Heart left ventricle (tissue), 16 donors: ENCODE results near the gene KLHDC1. TPM values are rescaled to one million over a fixed set of nuclear protein-coding genes. Genes with fewer than 3 reads are reported as not detected.
A peak's percentile ranks its signal among the peaks of the same experiment; 100 is the strongest.

Experiments used
- ATAC-seq, 4 donors: fragments of 200-7000 bp; cut with Tn5 transposase; one replicate each; pipeline ENCODE4 v1.9.1; 2020 to 2022; ENCODE audit warnings: moderate library complexity in 4 of 4, mild to moderate bottlenecking in 3 of 4, moderate number of reproducible peaks in 1 of 4
- DNase-seq, 5 donors: peaks; one replicate each; pipeline ENCODE4 v3.0.0-alpha.2; 2020
- H3K27ac ChIP-seq, 12 donors: fragments of 200-600 bp; sonication (generic) in 4 of 12; one replicate each; pipeline versions ENCODE4 v1.5.0 to v1.8.0; 2016 to 2022; ENCODE audit warnings: mild to moderate bottlenecking in 2 of 12
- H3K27me3 ChIP-seq, 9 donors: fragments of 200-600 bp; sonication (generic) in 2 of 9; one replicate each; pipeline versions ENCODE4 v1.5.1 to v1.8.0; 2016 to 2022; ENCODE audit warnings: mild to moderate bottlenecking in 3 of 9
- H3K36me3 ChIP-seq, 9 donors: fragments of 200-600 bp; sonication (generic) in 2 of 9; one replicate each; pipeline versions ENCODE4 v1.5.0 to v1.8.0; 2018 to 2022; ENCODE audit warnings: mild to moderate bottlenecking in 2 of 9
- H3K4me1 ChIP-seq, 12 donors: fragments of 200-600 bp; sonication (generic) in 4 of 12; one replicate each; pipeline versions ENCODE4 v1.5.0 to v1.8.0; 2016 to 2022; ENCODE audit warnings: mild to moderate bottlenecking in 3 of 12
- H3K4me3 ChIP-seq, 12 donors: fragments of 200-600 bp; sonication (generic) in 4 of 12; one replicate each; pipeline versions ENCODE4 v1.5.0 to v1.8.0; 2017 to 2022; ENCODE audit warnings: mild to moderate bottlenecking in 9 of 12, moderate library complexity in 4 of 12
- H3K9me3 ChIP-seq, 12 donors: fragments of 200-600 bp; sonication (generic) in 4 of 12; one replicate each; pipeline versions ENCODE4 v1.5.0 to v1.8.0; 2016 to 2022; ENCODE audit warnings: mild to moderate bottlenecking in 1 of 12
- POLR2A ChIP-seq, 2 donors: fragments of 450-650 bp; IDR thresholded peaks; one replicate each; pipeline ENCODE4 v1.6.1; 2017; ENCODE audit warnings: antibody characterized with exemption in 2 of 2, mild to moderate bottlenecking in 2 of 2, moderate library complexity in 2 of 2
- WGBS, 4 donors: extraction: QIAGEN DNeasy Blood & Tissue Kit in 2 of 4; methylation state at CpG; one replicate each; pipeline versions ENCODE4 v1.1.5 to v1.1.7; 2013 to 2018; 5-methylcytosine and 5-hydroxymethylcytosine counted together
- intact Hi-C, 10 donors: fragments of 100-400 bp; cut with DNase I; formaldehyde crosslinking; loops; one replicate each; pipeline versions ENCODE4 v1.11.1 to v1.14.2; 2022
- polyA plus RNA-seq, 2 donors: library from polyadenylated mRNA; stranded (reverse); fragments of 200-250 nt; gene quantifications; one replicate each; pipeline ENCODE4 v1.2.3, GENCODE V29; 2013
- total RNA-seq, 9 donors: library from RNA; depleted of rRNA in 2 of 9; stranded (reverse); fragments of >200 nt in 2 of 9; fragmentation: NEBNext Ultra II Directional in 3 of 9; extraction: Animal tissue kit (Norgen Biotek cat#: 25700) in 3 of 9; gene quantifications; one replicate each; pipeline versions ENCODE4 v1.1.0 to v1.2.4, GENCODE V29; 2016 to 2023
- TF ChIP-seq, protein P1 (sequence below), 12 donors: fragments of 200-600 bp; sonication (generic) in 4 of 12; IDR thresholded peaks; one replicate each; pipeline versions ENCODE4 v1.5.0 to v1.8.0; 2018 to 2022; ENCODE audit warnings: antibody characterized with exemption in 12 of 12, mild to moderate bottlenecking in 5 of 12
- donor health status: ischemic (EF 13 %, LVEDD 7.1; RV severe dilation, severe dysfunction).
- donor health status: healthy with polysubstance abuse.
- donor health status: DM: no; HTN: yes; CAD: no.
- donor health status: DM: no; HTN: no; CAD: no.
- donor health status: ischemic (EF 25% LVEDD 6.9; RV normal size, moderate dysfunction).
- donor health status: ischemic (EF 25% LVEDD 5.7; RV mildly dilated, moderate dysfunction).
- donor health status: healthy.
- donor health status: DM: yes; HTN: yes; CAD: no.
- donor health status: ischemic (EF 35%, LVEDD 5.7; RV mildly dilated, moderate dysfunction).
- donor health status: nonischemic (EF 11% LVEDD 7.7; RV severe dilation, severe dysfunction).
- donor health status: DM: yes; HTN: yes; CAD: no.
- donor health status: PGD.
- donor health status: ischemic (EF 29% LVEDD 5.4; RV normal size, mild dysfunction).
- donor health status: nonischemic (EF 23%, LVEDD 6.1; RV moderate dilation, normal function).

KLHDC1 gene
- total and polyA plus RNA-seq, 11 donors, result 1.1 to 9.8 (median 6.4) TPM

DNA sequence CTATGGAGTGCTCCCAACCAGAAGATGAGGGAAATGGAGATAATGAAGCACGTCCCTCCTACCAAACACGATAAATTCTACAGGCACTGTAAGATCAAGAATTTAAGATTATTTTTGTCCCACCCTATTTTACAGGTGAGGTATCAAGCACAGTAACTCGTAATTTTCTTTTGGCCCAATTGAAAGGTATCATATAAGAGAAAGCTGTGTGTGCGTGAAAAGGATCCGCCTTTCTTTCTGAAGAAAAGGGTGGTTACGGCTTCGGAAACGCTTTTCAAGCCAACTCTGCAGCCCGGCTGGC lies 74.3 kb downstream of the KLHDC1 start:
- Histone ChIP-seq H3K36me3 (peaks cover 0 to 11% (median 6%) of the 10 kb centered on the region in 9 donors), H3K9me3 (no peaks in the 10 kb centered on the region), H3K27ac (peak overlapping the region; percentile 91 to 99 (median 99)), H3K4me1 (peaks cover 0 to 37% (median 23%) of the 10 kb centered on the region in 12 donors), H3K27me3 (no peaks in the 10 kb centered on the region), H3K4me3 (peak overlapping the region; percentile 59 to 100 (median 95))
- WGBS, 4 donors, result 0% methylated on average over 9 of the region's 9 CpGs
- intact Hi-C loops, result loop anchor here in 8 of 10 donors (1.0 to 10.0 kb wide), 7 partner anchors 72 to 135 kb away; partner anchors contain the start of genes DNAAF2 (in 5 of the 8) and KLHDC1 (in 3 of the 8)
- ATAC-seq, result no peak
- no peak for DNase-seq
- TF ChIP-seq, protein P1, sequence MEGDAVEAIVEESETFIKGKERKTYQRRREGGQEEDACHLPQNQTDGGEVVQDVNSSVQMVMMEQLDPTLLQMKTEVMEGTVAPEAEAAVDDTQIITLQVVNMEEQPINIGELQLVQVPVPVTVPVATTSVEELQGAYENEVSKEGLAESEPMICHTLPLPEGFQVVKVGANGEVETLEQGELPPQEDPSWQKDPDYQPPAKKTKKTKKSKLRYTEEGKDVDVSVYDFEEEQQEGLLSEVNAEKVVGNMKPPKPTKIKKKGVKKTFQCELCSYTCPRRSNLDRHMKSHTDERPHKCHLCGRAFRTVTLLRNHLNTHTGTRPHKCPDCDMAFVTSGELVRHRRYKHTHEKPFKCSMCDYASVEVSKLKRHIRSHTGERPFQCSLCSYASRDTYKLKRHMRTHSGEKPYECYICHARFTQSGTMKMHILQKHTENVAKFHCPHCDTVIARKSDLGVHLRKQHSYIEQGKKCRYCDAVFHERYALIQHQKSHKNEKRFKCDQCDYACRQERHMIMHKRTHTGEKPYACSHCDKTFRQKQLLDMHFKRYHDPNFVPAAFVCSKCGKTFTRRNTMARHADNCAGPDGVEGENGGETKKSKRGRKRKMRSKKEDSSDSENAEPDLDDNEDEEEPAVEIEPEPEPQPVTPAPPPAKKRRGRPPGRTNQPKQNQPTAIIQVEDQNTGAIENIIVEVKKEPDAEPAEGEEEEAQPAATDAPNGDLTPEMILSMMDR (IDR thresholded peaks at IDR 0.05), result no peak
- no peak for TF ChIP-seq POLR2A (IDR thresholded peaks at IDR 0.05)

DNA sequence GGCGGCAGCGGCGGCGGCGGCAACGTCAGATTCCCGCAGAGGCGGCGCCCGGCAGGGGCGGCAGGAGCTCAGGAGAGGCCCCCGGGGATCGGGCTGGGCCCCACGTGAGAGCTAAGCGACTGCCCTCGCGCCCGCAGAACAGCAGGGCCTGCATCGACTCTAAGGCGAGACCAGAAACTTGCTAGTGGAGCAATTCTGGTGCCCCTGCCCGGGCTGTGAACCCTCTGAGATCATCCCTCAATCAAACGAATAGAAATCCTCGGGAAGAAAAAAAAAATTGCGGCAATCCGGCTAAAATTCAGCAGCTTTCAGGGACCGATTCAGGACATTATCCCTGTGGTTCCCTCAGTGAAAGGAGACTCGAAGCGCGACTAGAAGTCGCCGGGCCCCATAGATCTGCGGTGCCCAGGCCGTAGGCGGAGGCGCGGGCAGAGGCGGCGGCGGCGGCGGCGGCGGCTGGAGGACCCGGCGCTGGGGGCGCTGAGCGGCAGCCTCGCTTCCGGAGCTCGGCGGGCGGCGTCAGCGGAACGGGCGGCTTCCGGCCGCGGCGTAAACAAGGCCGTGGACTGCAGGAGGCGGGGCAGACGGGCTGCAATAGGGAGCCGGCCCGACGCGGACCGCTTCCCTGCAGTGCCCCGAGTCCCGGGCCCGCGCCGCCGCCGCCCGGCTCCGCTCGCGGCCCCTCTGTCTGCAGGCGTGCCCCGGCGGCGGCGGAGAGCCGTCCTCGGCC lies 74.8 kb downstream of the KLHDC1 start, which contains the start of gene KLHDC2:
Gene KLHDC2, plus strand, starts transcription at position 583 of the 730 bp plus-strand sequence. CDS start 316 bp downstream, outside the sequence.
- ATAC-seq (peak; percentile 84 to 96 (median 93)), DNase-seq (peak; percentile 91 to 96 (median 93))
- no peaks in the 10 kb centered on the region for H3K9me3 ChIP-seq
- H3K27ac ChIP-seq, result peak within 1 kb of the TSS; percentile 91 to 99 (median 99)
- no peaks in the 10 kb centered on the region for H3K27me3 ChIP-seq
- TF ChIP-seq, protein P1 (IDR thresholded peaks at IDR 0.05), result peak in 8 of 12 donors; percentile 22 to 71 (median 49)
- peak; percentile 81 to 97 for TF ChIP-seq POLR2A (IDR thresholded peaks at IDR 0.05)
- peaks cover 0 to 37% (median 23%) of the 10 kb centered on the region in 12 donors for H3K4me1 ChIP-seq
- WGBS, 4 donors, result 0 to 1% (median 1%) methylated on average over 20 to 86 of the region's 86 CpGs
- intact Hi-C loops, result loop anchor here in 9 of 10 donors (1.0 to 10.0 kb wide), 7 partner anchors 73 to 135 kb away; partner anchors contain the start of genes DNAAF2 (in 5 of the 9) and KLHDC1 (in 3 of the 9)
- H3K4me3 ChIP-seq, result peak within 1 kb of the TSS; percentile 59 to 100 (median 95)
- peaks cover 0 to 16% (median 10%) of the 10 kb centered on the region in 9 donors for H3K36me3 ChIP-seq

DNA sequence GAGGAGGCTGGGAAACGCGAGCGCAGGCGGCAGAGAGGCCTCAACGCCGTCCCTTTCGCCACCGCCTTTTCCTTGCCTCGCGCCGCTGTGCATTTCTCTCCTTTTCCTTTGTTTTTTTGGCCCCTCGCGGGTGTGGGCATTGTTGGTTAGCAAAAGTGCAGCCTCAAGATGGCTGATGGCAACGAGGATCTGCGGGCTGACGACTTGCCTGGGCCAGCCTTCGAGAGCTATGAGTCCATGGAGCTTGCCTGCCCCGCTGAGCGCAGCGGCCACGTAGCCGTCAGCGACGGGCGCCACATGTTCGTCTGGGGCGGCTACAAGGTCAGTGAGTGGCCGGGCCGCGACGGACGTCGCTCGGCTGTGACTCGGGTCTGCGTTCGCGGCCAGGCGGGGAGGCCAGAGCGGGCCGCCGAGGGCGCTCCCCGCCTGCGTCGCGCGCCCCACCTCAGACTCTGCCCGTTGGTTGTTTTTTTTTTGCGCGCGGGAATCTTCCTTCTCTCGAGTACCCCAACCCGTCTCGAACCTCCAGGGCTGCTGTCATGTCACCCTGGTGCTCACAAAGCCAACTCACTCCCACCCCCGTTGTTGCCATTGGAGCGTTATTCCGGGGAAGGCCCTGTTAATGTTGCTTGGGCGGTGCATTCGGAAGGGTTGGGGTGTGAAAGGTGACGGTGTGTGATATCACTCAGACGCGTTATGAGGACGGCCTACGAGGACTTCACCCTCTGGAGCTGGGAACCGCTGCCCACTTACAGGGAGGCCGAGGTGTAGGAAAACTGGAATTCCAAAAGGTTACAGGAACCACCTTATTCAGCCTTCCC lies 75.6 kb downstream of the KLHDC1 start:
- intact Hi-C loops, result loop anchor here in 8 of 10 donors (1.0 to 10.0 kb wide), 6 partner anchors 74 to 136 kb away; partner anchors contain the start of genes DNAAF2 (in 4 of the 8) and KLHDC1 (in 3 of the 8)
- Histone ChIP-seq H3K27me3 (no peaks in the 10 kb centered on the region), H3K27ac (peak overlapping the region; percentile 91 to 99 (median 99)), H3K9me3 (no peaks in the 10 kb centered on the region), H3K36me3 (peaks cover 0 to 22% (median 13%) of the 10 kb centered on the region in 9 donors), H3K4me1 (peaks cover 0 to 37% (median 23%) of the 10 kb centered on the region in 12 donors), H3K4me3 (peak overlapping the region; percentile 59 to 100 (median 95))
- 0 to 1% (median 0%) methylated on average over 40 to 67 of the region's 67 CpGs for WGBS, 4 donors
- TF ChIP-seq, protein P1 (IDR thresholded peaks at IDR 0.05), result no peak
- TF ChIP-seq POLR2A (IDR thresholded peaks at IDR 0.05), result no peak
- DNase-seq (peak; percentile 50 to 77 (median 58)), ATAC-seq (peak; percentile 22 to 54 (median 52))
